GM12801 (cell line): ENCODE data around the gene TANGO2.

Experiments used
- CTCF ChIP-seq: IDR thresholded peaks from one replicate; pipeline ENCODE4 v1.5.1; 2011; ENCODE audit warnings: control low read depth; ENCODE audit not compliant: insufficient read length; ENCODE audit errors: extremely low read depth

Gene TANGO2

DNA sequence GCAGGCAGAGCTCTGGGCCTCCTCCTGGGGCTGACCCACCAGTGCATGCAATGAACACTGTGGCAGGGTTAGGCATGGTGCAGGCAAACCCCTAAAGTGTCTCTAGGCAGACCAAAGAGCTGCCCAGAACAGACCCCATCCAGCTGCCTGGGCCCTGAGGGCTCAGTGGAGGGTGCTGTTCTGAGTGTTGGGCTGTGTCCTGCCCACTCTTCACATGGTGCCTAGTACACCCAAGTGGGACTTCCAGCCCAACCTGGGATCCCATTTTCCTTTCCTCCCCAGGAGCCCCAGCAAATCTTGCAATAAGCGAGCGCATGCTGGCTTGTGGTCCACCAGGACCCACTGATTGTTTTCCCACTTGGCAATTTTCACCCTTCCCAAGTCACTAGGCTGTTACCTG lies 30.7 kb upstream of the TANGO2 start:
- TF ChIP-seq CTCF = no peak

GRCh38 chr22:19990609-19991394 lies 30.1 kb upstream of the TANGO2 start:
- no peak for TF ChIP-seq CTCF

- no peak for TF ChIP-seq CTCF
Observed at GRCh38 chr22:19991395-19991644, 29.6 kb upstream of the TANGO2 start.

- TF ChIP-seq CTCF = no peak
Observed at GRCh38 chr22:19991645-19992451, 29.1 kb upstream of the TANGO2 start.

GRCh38 chr22:19992481-19992911 lies 28.4 kb upstream of the TANGO2 start:
- TF ChIP-seq CTCF = no peak

GRCh38 chr22:19992921-19993355 lies 28.0 kb upstream of the TANGO2 start:
- no peak for TF ChIP-seq CTCF

DNA sequence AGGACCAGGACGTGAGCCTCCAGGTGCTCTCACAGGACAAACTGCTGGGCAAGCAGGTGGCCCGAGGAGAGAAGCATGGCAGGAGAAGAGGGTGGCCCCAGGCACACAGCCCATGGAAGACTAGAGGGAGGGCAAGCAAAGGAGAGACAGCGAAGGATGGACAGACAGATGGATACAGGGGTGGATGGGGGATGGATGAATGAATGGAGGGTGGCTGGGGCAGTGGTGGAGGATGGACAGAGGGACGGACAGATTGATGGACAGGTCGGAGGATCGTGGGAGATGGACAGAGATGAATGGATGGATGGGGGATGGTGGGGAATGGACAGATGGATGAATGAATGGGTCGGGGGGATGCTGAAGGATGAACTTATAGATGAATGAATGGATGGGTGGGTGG lies 27.0 kb upstream of the TANGO2 start:
- no peak for TF ChIP-seq CTCF
